ENCODE measurements around the gene LGALS14. TPM values are rescaled to one million over a fixed set of nuclear protein-coding genes. Genes with fewer than 3 reads are reported as not detected.

LGALS14 gene
- total and polyA plus RNA-seq, 10 of the 15 experiments (the other 5 are each of a cell fraction or from before 2014, with no cell fraction given) = 5.1 to 34.6 (median 7.3) TPM

DNA sequence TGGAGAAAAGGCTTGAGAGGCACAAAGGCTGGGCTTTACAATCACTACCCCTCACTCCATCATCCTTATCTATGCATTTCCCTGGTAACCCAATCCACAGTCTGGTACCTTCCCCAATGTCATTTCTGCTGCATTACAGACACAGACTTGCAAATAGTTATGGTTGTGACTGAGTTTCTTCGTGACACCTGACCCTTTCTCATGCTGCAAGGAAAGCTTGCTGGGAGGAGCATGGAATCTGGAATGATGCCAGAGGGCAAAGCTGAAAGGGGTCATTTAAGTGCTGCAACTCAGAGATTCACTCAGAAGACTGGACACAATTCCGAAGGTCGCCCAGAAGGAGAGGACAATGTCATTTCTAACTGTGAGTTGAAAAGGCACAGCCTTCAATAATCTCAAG, 48.7 kb upstream of the LGALS14 start, which contains the start of gene LGALS16:
LGALS16 (plus strand) TSS at position 301 of the 400 bp plus-strand sequence; CDS start at position 350, 49 bp downstream.
- CTCF ChIA-PET = no interaction called here

More for the DNA sequence above, 48.7 kb upstream of the LGALS14 start, which contains the start of gene LGALS16:
- Histone ChIP-seq H3K9ac (ENCODE audit: control insufficient read depth, insufficient read depth, low read length) (no peak within 1 kb of the TSS), H3K36me3 (ENCODE audit: control insufficient read depth in 2 of 2, insufficient read depth in 2 of 2, low read length in 1 of 2) (no peaks in the 10 kb centered on the region), H3K4me1 (ENCODE audit: control insufficient read depth, insufficient read depth, low read length) (no peaks in the 10 kb centered on the region), H3K27me3 (replicated peaks in 1 of 2; ENCODE audit: control insufficient read depth in 2 of 2, insufficient read depth in 2 of 2, low read length in 1 of 2) (no peaks in the 10 kb centered on the region), H3K79me2 (ENCODE audit: control insufficient read depth, insufficient read depth, low read length) (no peaks in the 10 kb centered on the region), H3K4me2 (ENCODE audit: control insufficient read depth, insufficient read depth) (no peak within 1 kb of the TSS), H4K20me1 (ENCODE audit: control insufficient read depth, insufficient read depth) (no peaks in the 10 kb centered on the region), H2AFZ (ENCODE audit: control insufficient read depth, low read depth, low read length) (no peak within 1 kb of the TSS), H3K9me3 (replicated peaks; ENCODE audit: control insufficient read depth, insufficient read depth, low read length) (no peaks in the 10 kb centered on the region), H3K27ac (ENCODE audit: control insufficient read depth, insufficient read depth) (no peak within 1 kb of the TSS), H3K4me3 (no peak within 1 kb of the TSS)
- ChIA-PET POLR2A (no interaction called here), RAD21 (ENCODE audit: unreplicated experiment) (no interaction called here), SMC1A (ENCODE audit: uncharacterized antibody, unreplicated experiment) (no interaction called here)
- BruUV-seq (replicated peaks) = no TSS peak
- in situ Hi-C loops (cut with MboI) = no loop called here
- 5% methylated on average over 3 of the region's 3 CpGs for WGBS (ENCODE audit: insufficient coverage, insufficient replicate concordance, low lambda C conversion rate, missing lambda C conversion rate)
- intact Hi-C loops (cut with micrococcal nuclease; ENCODE audit: unreplicated experiment) = no loop called here
- DNase-seq (ENCODE audit: low read depth, low spot score) (no peak), ATAC-seq (no peak), FAIRE-seq (no peak)
- TF ChIP-seq MEF2B (IDR thresholded peaks at IDR 0.05; ENCODE audit: partially characterized antibody, poor library complexity, severe bottlenecking) (no peak), CEBPB (IDR thresholded peaks at IDR 0.05; ENCODE audit: borderline replicate concordance in 1 of 2, low read depth in 2 of 2, low read length in 2 of 2) (no peak), FOXK2 (IDR thresholded peaks at IDR 0.05) (no peak), REST (IDR thresholded peaks at IDR 0.05; ENCODE audit: low read depth, low read length) (no peak), STAT3 (IDR thresholded peaks at IDR 0.05; ENCODE audit: low read depth, low read length) (no peak), CBX3 (IDR thresholded peaks at IDR 0.05; ENCODE audit: borderline replicate concordance, low read depth) (no peak), CREM (IDR thresholded peaks at IDR 0.05; ENCODE audit: low read depth) (no peak), NRF1 (conservative IDR thresholded peaks at IDR 0.05; ENCODE audit: low read depth, low read length) (no peak), RAD21 (IDR thresholded peaks at IDR 0.05; ENCODE audit: insufficient read depth, low read depth, low read length) (no peak), CBFB (IDR thresholded peaks at IDR 0.05; ENCODE audit: low read depth) (no peak), SIN3A (IDR thresholded peaks at IDR 0.05; ENCODE audit: low read depth, low read length) (no peak), IRF4 (IDR thresholded peaks at IDR 0.05; ENCODE audit: low read depth, low read length) (no peak), EED (IDR thresholded peaks at IDR 0.05; ENCODE audit: low read depth) (no peak), ZNF622 (IDR thresholded peaks at IDR 0.05) (no peak), RELB (IDR thresholded peaks at IDR 0.05; ENCODE audit: low read depth) (no peak), NFYA (IDR thresholded peaks at IDR 0.05; ENCODE audit: borderline replicate concordance, low read depth, low read length) (no peak)
- TF ChIP-seq, protein P1, sequence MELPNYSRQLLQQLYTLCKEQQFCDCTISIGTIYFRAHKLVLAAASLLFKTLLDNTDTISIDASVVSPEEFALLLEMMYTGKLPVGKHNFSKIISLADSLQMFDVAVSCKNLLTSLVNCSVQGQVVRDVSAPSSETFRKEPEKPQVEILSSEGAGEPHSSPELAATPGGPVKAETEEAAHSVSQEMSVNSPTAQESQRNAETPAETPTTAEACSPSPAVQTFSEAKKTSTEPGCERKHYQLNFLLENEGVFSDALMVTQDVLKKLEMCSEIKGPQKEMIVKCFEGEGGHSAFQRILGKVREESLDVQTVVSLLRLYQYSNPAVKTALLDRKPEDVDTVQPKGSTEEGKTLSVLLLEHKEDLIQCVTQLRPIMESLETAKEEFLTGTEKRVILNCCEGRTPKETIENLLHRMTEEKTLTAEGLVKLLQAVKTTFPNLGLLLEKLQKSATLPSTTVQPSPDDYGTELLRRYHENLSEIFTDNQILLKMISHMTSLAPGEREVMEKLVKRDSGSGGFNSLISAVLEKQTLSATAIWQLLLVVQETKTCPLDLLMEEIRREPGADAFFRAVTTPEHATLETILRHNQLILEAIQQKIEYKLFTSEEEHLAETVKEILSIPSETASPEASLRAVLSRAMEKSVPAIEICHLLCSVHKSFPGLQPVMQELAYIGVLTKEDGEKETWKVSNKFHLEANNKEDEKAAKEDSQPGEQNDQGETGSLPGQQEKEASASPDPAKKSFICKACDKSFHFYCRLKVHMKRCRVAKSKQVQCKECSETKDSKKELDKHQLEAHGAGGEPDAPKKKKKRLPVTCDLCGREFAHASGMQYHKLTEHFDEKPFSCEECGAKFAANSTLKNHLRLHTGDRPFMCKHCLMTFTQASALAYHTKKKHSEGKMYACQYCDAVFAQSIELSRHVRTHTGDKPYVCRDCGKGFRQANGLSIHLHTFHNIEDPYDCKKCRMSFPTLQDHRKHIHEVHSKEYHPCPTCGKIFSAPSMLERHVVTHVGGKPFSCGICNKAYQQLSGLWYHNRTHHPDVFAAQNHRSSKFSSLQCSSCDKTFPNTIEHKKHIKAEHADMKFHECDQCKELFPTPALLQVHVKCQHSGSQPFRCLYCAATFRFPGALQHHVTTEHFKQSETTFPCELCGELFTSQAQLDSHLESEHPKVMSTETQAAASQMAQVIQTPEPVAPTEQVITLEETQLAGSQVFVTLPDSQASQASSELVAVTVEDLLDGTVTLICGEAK (IDR thresholded peaks at IDR 0.05; ENCODE audit: borderline replicate concordance) = no peak

All from GM12878 (cell line).